Bronchial epithelial cell (primary cell): ENCODE data around the gene EIF4G3. TPM values are rescaled to one million over a fixed set of nuclear protein-coding genes. Genes with fewer than 3 reads are reported as not detected.

Experiments
- DNase-seq: peaks from one replicate; pipeline ENCODE4 v3.0.0-alpha.2; 2010; ENCODE audit warnings: low read depth
- FAIRE-seq: peaks from 2 replicates; lab custom pipeline; 2011; peaks lifted over from hg19 to GRCh38; lab: Jason Lieb, UNC
- H3K27me3 ChIP-seq: 2 replicates; pipeline ENCODE4 v1.5.1; 2011; ENCODE audit warnings: low read length; ENCODE audit not compliant: control insufficient read depth, insufficient read depth
- H3K36me3 ChIP-seq: 2 replicates; pipeline ENCODE4 v1.5.1; 2011; ENCODE audit warnings: low read length; ENCODE audit not compliant: control insufficient read depth, insufficient read depth
- H3K4me3 ChIP-seq: 2 replicates; pipeline ENCODE4 v1.5.1; 2011; ENCODE audit warnings: mild to moderate bottlenecking, low read depth, low read length, control low read depth
- total RNA-seq: library from RNA; depleted of rRNA; stranded (reverse); fragments of >200 nt; gene quantifications from 2 replicates; pipeline ENCODE4 v1.2.1, GENCODE V29; 2014
- TF ChIP-seq, protein P1 (sequence below): IDR thresholded peaks from 2 replicates; pipeline ENCODE4 v1.5.1; 2011; ENCODE audit warnings: mild to moderate bottlenecking, moderate library complexity, low read length, control low read depth, inconsistent platforms; ENCODE audit not compliant: insufficient read depth, severe bottlenecking

The EIF4G3 gene, protein sequence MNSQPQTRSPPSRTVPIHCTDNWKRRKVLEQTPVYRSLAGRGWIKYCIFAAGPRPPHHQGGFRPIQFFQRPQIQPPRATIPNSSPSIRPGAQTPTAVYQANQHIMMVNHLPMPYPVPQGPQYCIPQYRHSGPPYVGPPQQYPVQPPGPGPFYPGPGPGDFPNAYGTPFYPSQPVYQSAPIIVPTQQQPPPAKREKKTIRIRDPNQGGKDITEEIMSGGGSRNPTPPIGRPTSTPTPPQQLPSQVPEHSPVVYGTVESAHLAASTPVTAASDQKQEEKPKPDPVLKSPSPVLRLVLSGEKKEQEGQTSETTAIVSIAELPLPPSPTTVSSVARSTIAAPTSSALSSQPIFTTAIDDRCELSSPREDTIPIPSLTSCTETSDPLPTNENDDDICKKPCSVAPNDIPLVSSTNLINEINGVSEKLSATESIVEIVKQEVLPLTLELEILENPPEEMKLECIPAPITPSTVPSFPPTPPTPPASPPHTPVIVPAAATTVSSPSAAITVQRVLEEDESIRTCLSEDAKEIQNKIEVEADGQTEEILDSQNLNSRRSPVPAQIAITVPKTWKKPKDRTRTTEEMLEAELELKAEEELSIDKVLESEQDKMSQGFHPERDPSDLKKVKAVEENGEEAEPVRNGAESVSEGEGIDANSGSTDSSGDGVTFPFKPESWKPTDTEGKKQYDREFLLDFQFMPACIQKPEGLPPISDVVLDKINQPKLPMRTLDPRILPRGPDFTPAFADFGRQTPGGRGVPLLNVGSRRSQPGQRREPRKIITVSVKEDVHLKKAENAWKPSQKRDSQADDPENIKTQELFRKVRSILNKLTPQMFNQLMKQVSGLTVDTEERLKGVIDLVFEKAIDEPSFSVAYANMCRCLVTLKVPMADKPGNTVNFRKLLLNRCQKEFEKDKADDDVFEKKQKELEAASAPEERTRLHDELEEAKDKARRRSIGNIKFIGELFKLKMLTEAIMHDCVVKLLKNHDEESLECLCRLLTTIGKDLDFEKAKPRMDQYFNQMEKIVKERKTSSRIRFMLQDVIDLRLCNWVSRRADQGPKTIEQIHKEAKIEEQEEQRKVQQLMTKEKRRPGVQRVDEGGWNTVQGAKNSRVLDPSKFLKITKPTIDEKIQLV (N-terminal part only)
- total RNA-seq, result 20.5 and 28.2 TPM in 2 replicates

GRCh38 chr1:21176586-21177555 lies at the start of gene EIF4G3:
EIF4G3 (minus strand) TSS chr1:21176897; CDS start chr1:21002742, 174,155 bp downstream.
- peaks cover 2% of the 10 kb centered on the region for H3K36me3 ChIP-seq
- no peak for FAIRE-seq
- H3K4me3 ChIP-seq, result peak within 1 kb of the TSS; percentile 69
- no peaks in the 10 kb centered on the region for H3K27me3 ChIP-seq
- peak; percentile 89 for DNase-seq
- TF ChIP-seq, protein P1, sequence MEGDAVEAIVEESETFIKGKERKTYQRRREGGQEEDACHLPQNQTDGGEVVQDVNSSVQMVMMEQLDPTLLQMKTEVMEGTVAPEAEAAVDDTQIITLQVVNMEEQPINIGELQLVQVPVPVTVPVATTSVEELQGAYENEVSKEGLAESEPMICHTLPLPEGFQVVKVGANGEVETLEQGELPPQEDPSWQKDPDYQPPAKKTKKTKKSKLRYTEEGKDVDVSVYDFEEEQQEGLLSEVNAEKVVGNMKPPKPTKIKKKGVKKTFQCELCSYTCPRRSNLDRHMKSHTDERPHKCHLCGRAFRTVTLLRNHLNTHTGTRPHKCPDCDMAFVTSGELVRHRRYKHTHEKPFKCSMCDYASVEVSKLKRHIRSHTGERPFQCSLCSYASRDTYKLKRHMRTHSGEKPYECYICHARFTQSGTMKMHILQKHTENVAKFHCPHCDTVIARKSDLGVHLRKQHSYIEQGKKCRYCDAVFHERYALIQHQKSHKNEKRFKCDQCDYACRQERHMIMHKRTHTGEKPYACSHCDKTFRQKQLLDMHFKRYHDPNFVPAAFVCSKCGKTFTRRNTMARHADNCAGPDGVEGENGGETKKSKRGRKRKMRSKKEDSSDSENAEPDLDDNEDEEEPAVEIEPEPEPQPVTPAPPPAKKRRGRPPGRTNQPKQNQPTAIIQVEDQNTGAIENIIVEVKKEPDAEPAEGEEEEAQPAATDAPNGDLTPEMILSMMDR, result no peak

DNA sequence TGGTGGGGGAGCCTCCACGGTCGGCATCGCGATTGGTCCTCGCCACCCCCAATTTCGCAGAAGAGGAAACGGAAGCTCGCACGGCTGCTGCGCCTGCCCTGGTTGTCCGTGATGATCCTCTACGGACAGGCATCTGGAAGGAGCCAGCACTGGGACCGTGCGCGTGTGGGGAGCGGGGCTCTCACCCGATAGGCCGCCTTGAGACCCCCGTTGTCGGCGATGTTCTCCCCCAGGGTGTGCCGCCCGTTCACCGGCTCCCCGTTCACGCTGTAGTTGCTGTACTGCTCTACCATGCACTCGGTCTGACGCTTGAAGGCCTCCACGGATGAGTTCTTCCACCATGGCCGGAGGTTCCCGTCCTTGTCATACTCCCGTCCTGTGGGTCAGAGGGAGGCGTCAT lies 48.4 kb upstream of the EIF4G3 start:
- H3K4me3 ChIP-seq, result no peak overlapping the region
- no peak for FAIRE-seq
- TF ChIP-seq, protein P1, result no peak
- H3K27me3 ChIP-seq, result no peaks in the 10 kb centered on the region
- peaks cover 8% of the 10 kb centered on the region for H3K36me3 ChIP-seq
- no peak for DNase-seq

DNA sequence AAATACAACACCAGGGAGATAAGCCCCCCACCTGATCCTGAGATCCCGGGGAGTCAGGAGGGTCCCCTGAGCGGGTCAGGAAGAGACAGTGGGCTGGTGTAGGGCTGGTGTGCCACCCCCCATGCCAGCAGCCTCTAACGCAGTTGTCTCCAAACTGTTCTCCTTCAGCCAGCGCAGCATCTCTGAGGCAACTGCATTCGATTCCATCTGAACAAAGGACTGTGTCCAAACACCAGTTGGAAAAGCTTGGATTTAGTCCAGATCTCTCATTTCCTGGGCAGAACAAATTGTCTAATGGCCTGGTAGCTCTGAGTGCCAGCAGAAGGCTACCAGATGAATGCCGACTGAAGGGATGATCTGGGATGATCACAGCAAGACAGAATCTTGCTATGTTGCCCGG lies 44.1 kb upstream of the EIF4G3 start:
- DNase-seq, result no peak
- TF ChIP-seq, protein P1, result no peak
- Histone ChIP-seq H3K36me3 (peaks cover 9% of the 10 kb centered on the region), H3K4me3 (no peak overlapping the region), H3K27me3 (no peaks in the 10 kb centered on the region)
- peak; percentile 64 for FAIRE-seq

DNA sequence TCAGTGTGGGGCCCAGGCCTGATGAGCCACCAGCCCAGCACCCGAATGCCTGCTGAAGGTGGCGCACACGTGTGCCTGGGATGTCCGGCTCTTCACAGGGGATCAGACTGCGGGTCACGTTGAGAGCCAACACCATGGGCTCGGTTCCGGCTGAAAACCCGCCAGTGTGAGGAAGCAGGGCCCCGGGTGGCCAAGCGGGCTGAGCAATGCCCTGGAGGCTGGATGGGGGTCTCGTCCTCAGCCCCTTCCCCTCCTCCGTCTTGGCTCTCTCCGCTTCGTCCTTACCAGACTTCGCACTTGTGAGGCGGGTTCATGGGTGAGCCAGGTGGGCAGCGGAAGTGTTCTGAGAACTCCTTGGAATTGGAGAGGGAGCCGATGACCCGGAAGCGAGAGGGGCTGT lies 43.0 kb upstream of the EIF4G3 start:
- TF ChIP-seq, protein P1, result no peak
- FAIRE-seq, result no peak
- DNase-seq, result no peak
- peaks cover 6% of the 10 kb centered on the region for H3K36me3 ChIP-seq
- no peaks in the 10 kb centered on the region for H3K27me3 ChIP-seq
- H3K4me3 ChIP-seq, result no peak overlapping the region
